ENCODE data around the gene SLC34A3. TPM values are rescaled to one million over a fixed set of nuclear protein-coding genes. Genes with fewer than 3 reads are reported as not detected.

SLC34A3 gene
- total and polyA plus RNA-seq, 2 donors (not counting 3 experiments of a cell fraction or from before 2014, with no cell fraction given) = not detected

- Histone ChIP-seq H3K79me2 (ENCODE audit: control insufficient read depth, insufficient read depth, low read length) (no peaks in the 10 kb centered on the region), H3K4me2 (ENCODE audit: insufficient read depth, low read length) (no peak overlapping the region), H2AFZ (ENCODE audit: low read depth, low read length) (no peak overlapping the region), H3K4me3 (replicated peaks in 1 of 3; ENCODE audit: insufficient read depth in 1 of 3, low read depth in 1 of 3, low read length in 3 of 3) (no peak overlapping the region), H4K20me1 (replicated peaks; ENCODE audit: control insufficient read depth, extremely low read depth, insufficient read depth, low read length) (no peaks in the 10 kb centered on the region), H3K9me1 (replicated peaks; ENCODE audit: control insufficient read depth, extremely low read depth, insufficient read depth, low read length) (no peaks in the 10 kb centered on the region), H3K9me3 (replicated peaks; ENCODE audit: control insufficient read depth, insufficient read depth, low read length) (no peaks in the 10 kb centered on the region), H3K4me1 (ENCODE audit: control insufficient read depth, extremely low read depth, insufficient read depth, low read length) (peaks cover 18% of the 10 kb centered on the region), H3K27me3 (ENCODE audit: control insufficient read depth in 2 of 2, insufficient read depth in 2 of 2, low read length in 2 of 2) (no peaks in the 10 kb centered on the region), H3K9ac (replicated peaks; ENCODE audit: extremely low read depth, insufficient read depth, low read length) (no peak overlapping the region), H3K36me3 (ENCODE audit: control insufficient read depth in 2 of 2, extremely low read depth in 1 of 2, insufficient read depth in 2 of 2, low read length in 2 of 2) (peaks cover 0 to 2% of the 10 kb centered on the region in 2 experiments), H3K27ac (ENCODE audit: insufficient read depth, low read depth, low read length) (no peak overlapping the region)
- CTCF ChIA-PET = no interaction called here
- dilution Hi-C loops (cut with MboI; ENCODE audit: extremely low pct_ligation_motif_present, low sequenced_read_pairs) (no loop called here), intact Hi-C loops (cut with micrococcal nuclease) (no loop called here)
- TF ChIP-seq FOS (IDR thresholded peaks at IDR 0.05; ENCODE audit: borderline replicate concordance, insufficient read depth, low read length) (no peak), CTCF (IDR thresholded peaks at IDR 0.05; ENCODE audit: extremely low read depth in 1 of 2, insufficient read depth in 1 of 2, low read depth in 1 of 2, low read length in 2 of 2) (no peak), EZH2 (IDR thresholded peaks at IDR 0.05; ENCODE audit: borderline replicate concordance, low read depth, low read length, severe bottlenecking) (no peak), MAX (IDR thresholded peaks at IDR 0.05; ENCODE audit: insufficient read depth, insufficient read length) (no peak), GATA2 (IDR thresholded peaks at IDR 0.05; ENCODE audit: insufficient read depth, insufficient read length, low read depth, low read length) (no peak), POLR2AphosphoS5 (IDR thresholded peaks at IDR 0.05; ENCODE audit: insufficient read depth, low read depth, low read length) (no peak), POLR2A (IDR thresholded peaks at IDR 0.05; ENCODE audit: low read depth, low read length) (no peak), JUN (IDR thresholded peaks at IDR 0.05; ENCODE audit: borderline replicate concordance, insufficient read depth, insufficient read length, low read depth) (no peak), MYC (IDR thresholded peaks at IDR 0.05; ENCODE audit: low read depth, low read length) (no peak)
- no TSS peak for BruUV-seq (replicated peaks)
- FAIRE-seq = no peak
- no peak for DNase-seq (ENCODE audit: low read depth, low spot score)
- POLR2A ChIA-PET = interaction anchor here (0.5 kb wide), 1 partner anchor 75 kb away, joined by 5 read pairs; no protein-coding TSS in a partner anchor
Measured at GRCh38 chr9:137221095-137221505, 9.6 kb upstream of the SLC34A3 start.
